Stomach (tissue), 9 donors: ENCODE data around the gene EMX1. TPM values are rescaled to one million over a fixed set of nuclear protein-coding genes. Genes with fewer than 3 reads are reported as not detected.

ENCODE experiments used
- DNase-seq, 2 donors: peaks; one replicate each; pipeline versions ENCODE4 v3.0.0 to v3.0.0-alpha.2; 2013 to 2019
- H3K27ac ChIP-seq, 5 donors: fragments of 200-600 bp in 4 of 5; sonication (generic) in 4 of 5; one replicate each; pipeline ENCODE4 v1.5.1; 2013 to 2019; ENCODE audit warnings: mild to moderate bottlenecking in 1 of 5, moderate library complexity in 1 of 5
- H3K27me3 ChIP-seq, 3 donors: fragments of 200-600 bp; sonication (generic); one replicate each; pipeline ENCODE4 v1.5.1; 2017 to 2019; ENCODE audit warnings: mixed run types in 1 of 3
- H3K36me3 ChIP-seq, 4 donors: fragments of 200-600 bp; sonication (generic); 1 replicate in 3 of 4; 2 replicates in 1 of 4; pipeline ENCODE4 v1.5.1; 2016 to 2019
- H3K4me1 ChIP-seq, 4 donors: fragments of 200-600 bp; sonication (generic); one replicate each; pipeline ENCODE4 v1.5.1; 2016 to 2019
- H3K4me3 ChIP-seq, 4 donors: fragments of 200-600 bp; sonication (generic) in 3 of 4; one replicate each; pipeline ENCODE4 v1.5.1; 2016 to 2019; ENCODE audit warnings: mild to moderate bottlenecking in 1 of 4
- H3K9me3 ChIP-seq, 4 donors: fragments of 200-600 bp; sonication (generic); one replicate each; pipeline ENCODE4 v1.5.1; 2016 to 2019
- CTCF ChIP-seq, 7 experiments: fragments of 450-650 bp in 4 of 7; fragments of 200-600 bp in 3 of 7; sonication (generic) in 3 of 7; IDR thresholded peaks; one replicate each; pipeline ENCODE4 v1.5.1; 2016 to 2019; ENCODE audit warnings: antibody characterized with exemption in 7 of 7, control low read depth in 2 of 7, mild to moderate bottlenecking in 1 of 7
- EP300 ChIP-seq: sonication (generic); formaldehyde crosslinking; IDR thresholded peaks from one replicate; pipeline ENCODE4 v1.6.1; 2017; ENCODE audit warnings: antibody characterized with exemption
- POLR2A ChIP-seq, 4 donors: fragments of 450-650 bp; IDR thresholded peaks; one replicate each; pipeline ENCODE4 v1.6.1; 2016; ENCODE audit warnings: antibody characterized with exemption in 4 of 4, control low read depth in 2 of 4, mild to moderate bottlenecking in 1 of 4, moderate library complexity in 1 of 4
- POLR2AphosphoS5 ChIP-seq, 3 donors: sonication (generic); formaldehyde crosslinking; IDR thresholded peaks; one replicate each; pipeline ENCODE4 v1.6.1; 2016; ENCODE audit warnings: antibody characterized with exemption in 3 of 3
- WGBS, 5 donors: extraction: QIAGEN DNeasy Blood & Tissue Kit in 3 of 5; methylation state at CpG; one replicate each; pipeline versions ENCODE4 v1.1.5 to v1.1.7; 2013 to 2018; 5-methylcytosine and 5-hydroxymethylcytosine counted together
- intact Hi-C: fragments of 100-400 bp; cut with DNase I; formaldehyde crosslinking; loops from one replicate; pipeline ENCODE4 v1.15.1; 2023; ENCODE audit warnings: low total_unique reads
- polyA plus RNA-seq, 3 donors: library from polyadenylated mRNA; stranded (reverse); fragments of 200-250 nt; gene quantifications; one replicate each; pipeline ENCODE4 v1.2.3, GENCODE V29; 2013
- total RNA-seq, 5 donors: library from RNA; depleted of rRNA; stranded (reverse); fragments of >200 nt; gene quantifications; one replicate each; pipeline versions ENCODE4 v1.1.0 to v1.2.3, GENCODE V29; 2014 to 2016
- donor health status: healthy with polysubstance abuse.
- donor health status: Bipolar disorder and iron deficiency.
- donor health status: healthy.

The EMX1 gene
- total and polyA plus RNA-seq, 8 donors: 0.18 to 32.1 (median 0.62) TPM; not detected in 5

GRCh38 chr2:72886505-72887031 lies 30.8 kb upstream of the EMX1 start:
- H3K27ac ChIP-seq: peak overlapping the region; percentile 85 to 97 (median 92)
- WGBS, 5 donors: 37 to 58% (median 45%) methylated on average over 5 to 7 of the region's 7 CpGs
- H3K27me3 ChIP-seq: peaks cover 0 to 13% (median 0%) of the 10 kb centered on the region in 3 donors
- H3K4me3 ChIP-seq: peak overlapping the region; percentile 61 to 83 (median 74)
- intact Hi-C loops: no loop called here
- DNase-seq: no peak
- no peaks in the 10 kb centered on the region for H3K9me3 ChIP-seq
- H3K36me3 ChIP-seq: peaks cover 6 to 27% (median 14%) of the 10 kb centered on the region in 4 donors
- TF ChIP-seq CTCF (IDR thresholded peaks at IDR 0.05): no peak
- no peak for TF ChIP-seq POLR2AphosphoS5 (IDR thresholded peaks at IDR 0.05)
- TF ChIP-seq POLR2A (IDR thresholded peaks at IDR 0.05): no peak
- TF ChIP-seq EP300: no peak
- peaks cover 14 to 41% (median 38%) of the 10 kb centered on the region in 4 donors for H3K4me1 ChIP-seq

GRCh38 chr2:72887032-72887739 lies 30.1 kb upstream of the EMX1 start, which contains the start of gene SPR:
Gene SPR, plus strand, starts transcription at chr2:72887408. Its CDS starts 25 bp downstream, at chr2:72887433.
- Histone ChIP-seq H3K4me1 (peaks cover 14 to 41% (median 38%) of the 10 kb centered on the region in 4 donors), H3K36me3 (peaks cover 9 to 33% (median 20%) of the 10 kb centered on the region in 4 donors), H3K9me3 (no peaks in the 10 kb centered on the region), H3K4me3 (peak within 1 kb of the TSS; percentile 61 to 83 (median 74)), H3K27me3 (peaks cover 0 to 12% (median 0%) of the 10 kb centered on the region in 3 donors), H3K27ac (peak within 1 kb of the TSS; percentile 85 to 97 (median 92))
- 0 to 1% (median 1%) methylated on average over 13 to 76 of the region's 76 CpGs for WGBS, 5 donors
- intact Hi-C loops: no loop called here
- TF ChIP-seq EP300: no peak
- peak in 2 of 3 donors; percentile 27 to 56 for TF ChIP-seq POLR2AphosphoS5 (IDR thresholded peaks at IDR 0.05)
- DNase-seq: peak; percentile 88 to 90

- peak overlapping the region; percentile 61 to 83 (median 74) for H3K4me3 ChIP-seq
- no peaks in the 10 kb centered on the region for H3K9me3 ChIP-seq
- peaks cover 9 to 37% (median 24%) of the 10 kb centered on the region in 4 donors for H3K36me3 ChIP-seq
- peak overlapping the region; percentile 85 to 97 (median 92) for H3K27ac ChIP-seq
- intact Hi-C loops: no loop called here
- WGBS, 5 donors: 4 to 8% (median 6%) methylated on average over 9 to 21 of the region's 21 CpGs
- H3K4me1 ChIP-seq: peaks cover 14 to 41% (median 38%) of the 10 kb centered on the region in 4 donors
- peak; percentile 93 to 94 for DNase-seq
- TF ChIP-seq CTCF (IDR thresholded peaks at IDR 0.05) (peak in 5 of 7 experiments; percentile 77 to 93 (median 85)), POLR2A (IDR thresholded peaks at IDR 0.05) (no peak), EP300 (no peak), POLR2AphosphoS5 (IDR thresholded peaks at IDR 0.05) (peak in 2 of 3 donors; percentile 5 to 48)
- peaks cover 0 to 9% (median 0%) of the 10 kb centered on the region in 3 donors for H3K27me3 ChIP-seq
Observed at GRCh38 chr2:72887740-72888437, 29.4 kb upstream of the EMX1 start.

- H3K4me1 ChIP-seq: peaks cover 14 to 43% (median 38%) of the 10 kb centered on the region in 4 donors
- H3K27me3 ChIP-seq: peaks cover 0 to 9% (median 0%) of the 10 kb centered on the region in 3 donors
- peak overlapping the region in 1 of 5 donors; percentile 93 for H3K27ac ChIP-seq
- intact Hi-C loops: no loop called here
- peak overlapping the region; percentile 61 to 83 (median 74) for H3K4me3 ChIP-seq
- no peak for DNase-seq
- WGBS, 5 donors: 58 to 80% (median 64%) methylated on average over 11 of the region's 11 CpGs
- no peaks in the 10 kb centered on the region for H3K9me3 ChIP-seq
- peaks cover 9 to 37% (median 24%) of the 10 kb centered on the region in 4 donors for H3K36me3 ChIP-seq
- TF ChIP-seq EP300 (no peak), POLR2A (IDR thresholded peaks at IDR 0.05) (no peak), CTCF (IDR thresholded peaks at IDR 0.05) (no peak), POLR2AphosphoS5 (IDR thresholded peaks at IDR 0.05) (no peak)
Observed at GRCh38 chr2:72888438-72889202, 28.7 kb upstream of the EMX1 start.
